DMS53 (cell line): ENCODE measurements around the gene SPATA31C1.
A peak's percentile ranks its signal among the peaks of the same experiment; 100 is the strongest.
"Not testable (repeated sequence)": the region's sequence is repeated elsewhere in the genome, so short reads cannot be mapped to it uniquely, and the experiment has no call there.

Experiments used
- DNase-seq: peaks from one replicate; lab custom pipeline; 2025; lab: John Stamatoyannopoulos, UW

SPATA31C1 gene

DNA sequence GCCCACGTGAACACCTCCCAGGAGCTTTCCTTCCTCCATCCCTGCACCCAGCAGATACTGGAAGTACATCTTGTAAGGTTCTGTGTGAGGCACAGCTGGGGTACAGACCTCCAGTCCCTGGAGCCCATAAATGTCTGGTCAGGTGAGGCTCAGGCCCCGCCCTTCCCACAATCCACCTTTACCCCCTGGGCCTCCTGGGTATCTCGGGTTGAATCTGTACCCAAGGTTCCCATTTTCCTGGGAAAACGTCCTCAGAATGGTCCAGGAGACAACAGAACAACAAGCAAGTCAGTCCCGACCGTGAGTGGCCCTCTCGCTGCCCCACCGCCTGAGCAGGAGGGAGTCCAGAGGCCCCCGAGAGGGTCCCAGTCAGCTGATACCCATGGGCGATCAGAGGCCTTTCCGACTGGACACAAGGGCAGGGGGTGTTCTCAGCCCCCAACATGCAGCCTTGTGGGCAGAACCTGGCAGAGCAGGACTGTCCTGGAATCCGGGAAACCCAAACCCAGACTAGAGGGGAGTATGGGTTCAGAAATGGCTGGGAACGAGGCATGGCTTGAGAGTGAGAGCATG is 30.7 kb upstream of the SPATA31C1 start:
- DNase-seq, result no peak

DNA sequence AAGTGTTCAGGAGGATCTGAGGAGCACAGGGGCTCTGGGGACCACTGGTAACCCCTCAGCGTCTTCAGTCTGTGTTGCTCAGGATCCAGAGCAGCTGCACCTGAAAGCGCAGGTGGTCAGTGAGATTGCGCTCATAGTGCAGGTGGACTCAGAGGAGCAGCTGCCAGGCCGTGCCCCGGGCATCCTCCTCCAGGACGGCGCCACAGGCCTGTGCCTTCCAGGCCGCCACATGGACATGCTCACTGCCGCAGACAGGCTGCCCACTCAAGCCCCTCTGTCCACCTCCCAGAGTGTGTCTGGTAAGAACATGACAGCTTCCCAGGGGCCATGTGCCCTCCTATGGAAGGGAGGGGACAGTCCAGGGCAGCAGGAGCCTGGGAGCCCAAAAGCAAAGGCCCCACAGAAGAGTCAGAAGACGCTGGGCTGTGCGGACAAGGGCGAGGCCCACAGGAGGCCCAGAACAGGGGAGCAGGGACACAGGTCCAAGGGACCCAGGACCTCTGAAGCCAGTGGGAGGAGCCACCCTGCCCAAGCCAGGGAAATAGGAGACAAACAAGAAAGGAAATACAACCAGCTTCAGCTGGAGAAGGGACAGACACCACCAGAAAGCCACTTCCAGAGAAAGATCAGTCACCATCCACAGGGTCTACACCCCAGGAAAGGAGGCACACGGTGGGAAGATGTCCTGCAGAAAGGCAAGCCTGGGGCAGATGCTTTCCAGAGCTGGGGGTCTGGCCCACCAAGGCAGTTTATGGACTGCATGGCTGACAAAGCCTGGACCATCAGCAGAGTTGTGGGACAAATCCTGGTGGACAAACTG is 29.9 kb upstream of the SPATA31C1 start:
- no peak for DNase-seq

DNA sequence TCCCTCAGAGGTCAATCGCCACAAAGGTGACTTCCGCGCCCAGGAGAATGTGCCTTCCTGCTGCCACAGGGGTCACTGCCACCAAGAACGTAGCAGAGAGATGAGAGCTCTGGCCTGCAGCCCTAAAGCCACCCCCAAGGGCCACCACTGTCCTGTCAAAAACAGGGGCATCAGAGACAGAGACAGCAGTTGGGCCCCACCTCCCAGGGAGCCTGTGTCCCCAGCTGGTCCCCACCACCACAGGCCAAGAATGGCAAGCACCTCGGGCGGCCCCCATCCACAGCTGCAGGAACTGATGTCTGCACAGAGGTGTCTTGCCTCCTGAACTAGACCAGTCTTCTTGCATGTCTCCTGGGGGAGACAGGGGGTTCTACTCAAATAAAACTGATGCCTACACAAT is 29.3 kb upstream of the SPATA31C1 start:
- no peak for DNase-seq

DNA sequence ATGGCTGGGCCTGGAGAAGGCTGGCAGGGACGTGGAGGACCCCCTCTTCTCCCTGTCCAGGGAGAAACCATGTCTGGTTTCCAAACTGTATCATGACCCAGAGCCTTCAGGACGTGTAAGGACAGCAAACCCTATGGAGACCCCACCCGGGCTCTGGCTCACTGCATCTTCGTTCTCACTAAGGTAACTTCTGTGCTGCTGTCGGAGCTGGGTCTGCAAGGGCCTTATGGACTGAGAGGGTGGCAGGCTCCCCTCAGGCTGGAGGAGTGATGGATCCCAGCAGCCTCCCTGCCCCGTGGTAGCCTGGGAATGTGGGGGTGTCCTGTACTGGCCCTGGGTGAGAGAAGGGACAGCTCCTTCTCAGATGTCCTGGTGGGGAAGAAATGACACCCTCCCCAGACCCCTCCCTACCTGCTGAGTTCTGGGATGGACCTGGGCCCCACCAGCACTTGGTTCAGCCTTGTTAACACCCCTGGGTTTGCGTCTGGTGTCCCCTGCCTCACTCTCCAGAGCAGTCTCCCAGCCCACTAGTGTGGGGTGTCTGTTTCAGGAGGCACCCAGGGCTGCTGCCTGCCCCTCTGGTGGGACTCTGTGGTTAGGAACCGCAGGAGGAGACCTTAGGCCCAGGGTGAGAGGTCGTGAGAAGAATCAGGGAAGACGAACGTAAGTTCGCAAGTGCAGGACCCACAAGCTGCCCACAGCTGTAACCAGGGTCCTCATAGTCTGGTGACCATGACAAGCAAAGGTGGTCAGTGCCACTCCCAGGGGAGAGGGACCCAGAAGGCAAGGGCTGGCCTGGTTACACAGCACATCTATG is 28.5 kb upstream of the SPATA31C1 start:
- no peak for DNase-seq

DNA sequence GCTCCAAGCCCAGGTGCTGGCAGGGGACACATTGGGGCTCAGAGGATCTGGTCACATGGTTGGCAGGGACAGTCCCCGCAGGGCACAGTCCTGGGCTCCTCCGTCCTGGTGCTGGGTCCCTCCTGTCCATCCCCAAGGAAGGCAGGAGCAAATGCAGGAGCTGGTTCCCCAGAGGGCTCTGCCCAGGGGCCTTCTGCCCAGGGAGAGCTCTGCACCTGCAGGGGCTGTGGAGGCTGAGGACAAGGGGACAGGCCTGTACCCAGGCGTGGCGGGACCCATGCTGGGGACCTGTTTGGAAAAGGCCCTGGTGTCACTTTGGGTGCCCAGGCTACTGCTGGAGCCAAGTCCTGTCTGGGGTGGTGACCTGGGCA is 27.9 kb upstream of the SPATA31C1 start:
- DNase-seq, result no peak

DNA sequence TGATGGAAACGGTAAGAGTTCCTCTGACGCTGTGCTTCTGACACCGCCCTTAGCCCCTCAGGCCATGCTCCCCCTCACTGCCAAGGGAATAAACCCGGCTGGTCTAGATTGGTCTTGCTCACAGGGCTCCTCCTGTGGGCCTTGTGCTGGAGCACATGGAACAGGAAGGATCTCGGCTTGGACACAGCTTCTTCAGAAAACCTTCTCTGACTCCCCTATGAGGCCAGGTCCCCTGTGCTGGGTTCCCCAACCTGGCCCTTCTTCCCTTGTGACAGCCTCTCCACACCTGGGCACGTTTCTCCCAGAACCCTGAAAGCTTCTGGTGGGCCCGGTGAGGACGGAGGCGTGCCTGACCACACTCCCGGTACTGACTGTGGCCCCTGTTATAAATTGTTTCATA is 26.9 kb upstream of the SPATA31C1 start:
- DNase-seq, result no peak

DNA sequence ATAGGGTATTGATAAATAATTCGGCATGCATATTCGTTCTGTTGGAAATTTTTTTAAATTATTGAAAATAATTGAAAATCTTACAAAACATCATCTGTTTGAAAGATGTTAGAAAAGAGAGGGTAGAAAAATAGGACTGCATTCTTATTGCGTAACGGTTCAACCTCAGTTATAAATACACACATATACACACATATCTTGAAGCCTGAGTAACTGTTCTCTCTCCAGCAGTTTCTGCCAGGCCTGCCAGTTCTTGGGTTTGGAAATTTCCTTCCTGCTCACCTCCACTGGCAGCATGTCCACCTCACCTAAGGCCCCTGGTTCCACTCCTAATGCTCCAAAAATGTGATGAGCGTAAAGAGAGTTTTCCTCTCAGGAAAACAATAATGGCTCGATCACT is 26.0 kb upstream of the SPATA31C1 start:
- no peak for DNase-seq

DNA sequence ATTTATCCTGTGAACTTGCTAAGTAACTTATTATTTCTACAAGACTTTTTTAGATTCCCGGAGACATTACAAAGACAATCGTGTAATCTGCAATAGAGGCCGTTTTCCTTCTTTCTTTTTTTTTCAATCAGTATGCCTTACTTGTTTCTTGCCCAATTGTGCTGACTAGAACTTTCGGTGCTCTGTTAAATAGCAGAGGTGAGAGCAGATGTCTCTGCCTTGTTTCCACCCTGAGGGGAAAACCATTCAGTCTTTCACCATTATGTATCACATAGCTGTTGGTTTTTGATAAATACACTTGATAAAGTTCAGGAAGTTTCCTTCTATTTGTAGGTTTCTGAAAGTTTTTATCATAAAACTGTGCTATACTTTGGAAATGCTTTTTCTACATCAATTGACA is 24.8 kb upstream of the SPATA31C1 start:
- DNase-seq, result no peak

DNA sequence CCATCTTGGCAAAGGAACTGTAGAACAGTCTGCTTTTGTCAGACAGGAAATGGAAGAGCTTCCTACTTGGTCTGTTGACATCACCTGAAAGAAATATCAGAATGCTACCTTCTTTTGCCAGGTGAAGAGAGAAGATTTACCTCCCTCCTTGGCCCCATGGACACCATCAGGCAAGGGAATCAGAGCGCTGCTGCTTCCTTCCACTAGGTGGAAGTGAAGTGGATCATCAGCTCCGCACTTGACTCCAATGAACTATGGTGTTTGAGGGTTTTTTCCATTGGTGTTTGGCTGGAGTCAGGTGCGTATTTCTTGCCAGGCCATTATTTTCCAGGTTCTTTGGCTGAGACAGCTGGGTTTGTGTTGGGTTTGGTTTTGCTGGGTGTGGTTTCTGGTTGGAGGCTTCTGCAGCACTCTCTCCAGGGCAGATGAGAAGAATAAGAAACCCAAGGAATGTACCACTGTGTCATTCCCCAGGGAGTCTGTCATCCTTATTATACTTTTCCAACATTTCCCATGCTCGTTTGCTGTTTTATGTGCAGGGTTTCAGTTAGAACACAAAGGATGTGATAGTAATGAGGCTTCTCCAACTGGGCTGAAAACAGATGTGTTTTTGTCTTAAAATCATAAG is 22.6 kb upstream of the SPATA31C1 start:
- DNase-seq, result no peak

DNA sequence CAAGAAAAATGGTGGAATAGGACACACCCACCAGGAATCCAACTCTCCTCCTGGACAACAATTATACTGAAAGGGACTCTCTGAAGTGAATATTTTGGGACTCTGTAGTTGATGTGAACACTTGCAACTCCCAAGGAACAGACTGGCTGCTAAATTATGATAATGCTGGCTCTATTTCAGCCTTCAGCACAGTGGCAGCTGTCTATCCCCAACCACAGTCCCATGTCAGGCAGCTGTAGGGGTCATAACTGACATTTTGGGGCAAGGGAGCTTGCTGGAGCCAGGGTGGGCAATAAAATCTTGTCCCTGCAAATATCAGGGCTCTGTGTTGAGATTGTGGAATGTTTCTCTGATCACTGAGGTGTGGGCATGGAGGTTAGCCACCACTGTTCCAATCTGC is 20.9 kb upstream of the SPATA31C1 start:
- DNase-seq, result no peak

DNA sequence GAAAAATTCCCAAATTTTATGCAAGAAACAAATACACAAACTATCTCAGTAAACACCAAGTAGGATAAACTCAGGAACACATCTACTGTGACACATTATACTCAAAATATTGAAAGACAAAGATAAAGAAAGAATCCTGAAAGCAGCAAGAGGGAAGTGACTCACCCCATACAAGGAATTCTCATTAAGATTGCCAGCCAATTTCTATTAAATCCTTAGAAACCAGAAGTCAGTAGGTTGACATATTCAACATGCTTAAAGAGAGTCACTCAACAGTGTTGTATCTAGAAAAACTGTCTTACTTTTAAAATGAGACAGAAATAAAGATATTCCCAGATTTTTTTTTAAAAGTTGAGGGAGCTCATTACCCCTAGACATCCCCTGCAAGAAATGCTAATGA is 19.6 kb upstream of the SPATA31C1 start:
- no peak for DNase-seq

DNA sequence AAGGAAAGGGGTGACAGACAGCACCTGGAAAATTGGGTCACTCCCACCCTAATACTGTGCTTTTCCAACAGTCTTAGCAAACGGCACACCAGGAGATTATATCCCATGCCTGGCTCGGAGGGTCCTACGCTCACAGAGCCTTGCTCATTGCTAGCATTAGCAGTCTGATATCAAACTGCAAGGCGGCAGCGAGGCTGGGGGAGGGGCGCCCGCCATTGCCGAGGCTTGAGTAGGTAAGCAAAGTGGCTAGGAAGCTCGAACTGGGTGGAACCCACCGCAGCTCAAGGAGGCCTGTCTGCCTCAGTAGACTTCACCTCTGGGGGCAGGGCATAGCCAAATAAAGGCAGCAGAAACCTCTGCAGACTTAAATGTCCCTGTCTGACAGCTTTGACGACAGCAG is 15.4 kb upstream of the SPATA31C1 start:
- not testable (repeated sequence) for DNase-seq

DNA sequence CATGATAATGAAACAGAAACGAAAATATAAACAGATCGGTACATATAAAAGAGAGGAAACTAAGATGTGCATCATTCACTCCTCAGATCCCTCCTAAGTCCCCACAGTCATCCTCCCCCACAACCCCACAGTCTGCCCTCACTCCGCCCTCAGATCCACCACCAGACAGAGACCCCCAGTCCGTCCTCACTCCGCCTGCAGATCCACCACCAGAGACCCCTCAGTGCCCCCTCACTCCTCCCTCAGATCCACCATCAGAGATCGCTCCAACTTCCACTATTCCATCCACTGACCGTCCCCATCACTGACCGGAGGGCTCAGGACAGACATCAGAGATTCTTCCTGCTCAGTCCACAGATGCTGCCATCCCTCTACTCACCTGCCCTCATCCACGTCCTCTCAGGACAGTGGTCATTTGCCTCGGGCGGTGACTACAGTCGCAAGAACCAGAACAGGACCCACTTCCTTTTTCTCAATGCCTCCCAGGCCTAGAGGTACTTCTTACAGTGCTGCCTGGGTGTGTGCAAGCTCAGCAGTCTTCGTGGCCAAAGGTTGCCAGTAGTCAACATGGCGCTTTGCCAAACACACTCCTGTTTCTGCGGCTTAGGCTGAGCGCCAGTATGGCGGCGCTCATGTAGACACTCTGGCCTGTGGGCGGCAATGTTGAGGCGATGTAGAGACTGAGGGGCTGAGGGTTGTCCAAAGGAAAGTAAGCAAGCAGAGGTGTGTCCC is 8.3 kb upstream of the SPATA31C1 start:
- DNase-seq, result peak; percentile 48

DNA sequence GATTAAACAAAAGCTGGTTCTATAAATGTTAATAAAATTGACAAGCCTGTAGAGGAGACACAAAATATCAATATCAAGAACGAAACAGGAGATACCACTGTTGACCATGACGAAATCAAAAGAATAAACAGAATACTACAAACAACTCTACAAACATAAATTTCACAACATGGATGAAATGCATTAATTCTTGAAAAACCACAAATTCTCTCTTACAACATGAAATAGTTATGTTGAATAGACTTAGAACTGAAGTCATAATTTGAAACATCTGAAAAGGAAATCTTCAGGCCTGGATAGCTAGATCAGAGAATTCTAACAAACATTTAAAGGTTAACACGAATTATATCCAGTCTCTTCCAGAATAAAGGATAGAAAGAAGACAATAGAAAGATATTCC is 6.9 kb upstream of the SPATA31C1 start:
- no peak for DNase-seq

DNA sequence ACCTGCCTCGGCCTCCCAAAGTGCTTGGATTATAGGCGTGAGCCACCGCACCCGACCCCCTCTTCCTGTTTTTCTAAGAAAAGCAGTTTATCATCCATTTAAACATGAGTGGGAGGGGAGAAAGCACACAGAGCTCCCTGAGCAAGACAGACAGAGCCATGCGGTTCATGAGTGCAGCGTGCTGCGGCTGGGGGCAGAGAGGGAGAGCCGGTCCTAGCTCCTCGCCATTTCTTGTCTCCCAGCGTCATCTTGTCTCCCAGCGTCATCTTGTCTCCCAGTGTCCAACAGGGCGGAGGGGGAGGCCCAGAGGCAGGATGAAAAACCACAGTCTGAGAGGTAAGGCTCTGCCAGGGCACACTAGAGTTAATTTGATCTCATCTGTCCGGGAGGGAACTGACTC is 1.3 kb downstream of the SPATA31C1 start:
- not testable (repeated sequence) for DNase-seq

DNA sequence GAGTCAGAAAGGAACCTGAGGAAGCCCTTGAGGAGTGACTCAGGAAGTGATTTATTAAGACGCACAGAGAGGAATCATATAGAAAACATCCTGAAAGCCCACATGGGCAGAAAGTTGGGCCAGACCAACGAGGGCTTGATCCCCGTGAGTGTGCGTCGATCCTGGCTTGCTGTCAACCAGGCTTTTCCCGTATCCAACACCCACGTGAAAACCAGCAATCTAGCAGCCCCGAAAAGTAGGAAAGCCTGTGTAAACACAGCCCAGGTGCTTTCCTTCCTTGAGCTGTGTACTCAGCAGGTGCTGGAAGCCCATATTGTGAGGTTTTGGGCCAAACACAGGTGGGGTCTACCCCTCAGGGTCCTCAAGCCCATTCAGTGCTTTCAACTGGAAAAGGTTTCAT is 3.8 kb downstream of the SPATA31C1 start:
- DNase-seq, result not testable (repeated sequence)

DNA sequence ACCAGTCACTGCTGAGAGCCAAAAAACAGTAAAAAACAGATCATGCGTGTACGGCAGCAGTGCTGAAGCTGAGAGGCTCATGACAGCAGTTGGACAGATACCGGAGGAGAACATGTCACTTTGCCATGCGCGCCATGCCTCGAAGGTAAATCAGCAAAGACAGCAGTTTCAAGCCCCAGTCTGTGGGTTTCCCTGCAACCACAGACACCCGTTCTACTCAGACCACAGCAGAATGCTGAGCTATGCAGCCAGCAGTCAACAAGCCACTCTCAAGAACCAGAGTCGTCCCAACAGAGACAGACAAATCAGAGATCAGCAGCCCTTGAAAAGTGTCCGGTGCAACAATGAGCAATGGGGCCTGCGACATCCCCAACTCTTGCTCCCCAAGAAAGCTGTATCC is 5.2 kb downstream of the SPATA31C1 start:
- not testable (repeated sequence) for DNase-seq

DNA sequence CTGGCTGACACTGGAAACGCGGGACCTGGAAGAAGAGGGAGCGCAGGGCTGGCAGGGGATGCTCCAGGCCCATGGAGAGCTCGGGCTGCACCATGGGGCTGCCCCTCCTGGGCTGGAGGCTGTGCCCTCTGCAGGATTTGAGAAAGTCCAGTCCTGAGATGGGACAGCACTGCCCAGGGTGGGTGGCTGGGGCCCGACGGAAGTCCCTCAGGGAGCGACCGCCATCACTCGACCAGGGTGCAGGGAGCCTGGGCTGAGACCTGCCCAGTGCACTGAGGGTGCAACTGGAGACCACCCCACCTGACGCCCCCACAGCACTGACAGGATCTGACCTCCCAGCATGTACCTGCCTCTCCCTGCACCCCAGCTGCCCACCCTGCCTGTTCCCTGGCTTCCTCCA is 7.1 kb downstream of the SPATA31C1 start:
- DNase-seq, result not testable (repeated sequence)

DNA sequence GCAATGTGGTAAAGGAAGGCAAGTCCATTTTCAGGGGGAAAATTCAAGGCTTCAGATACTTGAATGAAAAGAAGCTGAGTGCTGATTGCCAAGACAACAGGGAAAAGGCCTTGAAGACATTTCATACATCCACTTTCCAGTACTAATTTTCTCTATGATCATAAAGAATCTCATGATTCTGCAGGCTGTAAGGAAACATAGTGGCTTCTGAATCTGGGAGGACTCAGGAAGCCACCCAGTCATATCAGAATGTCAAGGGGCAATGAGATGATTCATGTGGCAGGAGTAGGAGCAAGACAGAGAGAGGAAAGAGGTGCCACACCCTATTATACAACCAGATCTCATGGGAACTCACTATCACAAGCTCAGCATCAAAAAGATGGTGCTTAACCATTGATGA is 11.4 kb downstream of the SPATA31C1 start:
- not testable (repeated sequence) for DNase-seq

DNA sequence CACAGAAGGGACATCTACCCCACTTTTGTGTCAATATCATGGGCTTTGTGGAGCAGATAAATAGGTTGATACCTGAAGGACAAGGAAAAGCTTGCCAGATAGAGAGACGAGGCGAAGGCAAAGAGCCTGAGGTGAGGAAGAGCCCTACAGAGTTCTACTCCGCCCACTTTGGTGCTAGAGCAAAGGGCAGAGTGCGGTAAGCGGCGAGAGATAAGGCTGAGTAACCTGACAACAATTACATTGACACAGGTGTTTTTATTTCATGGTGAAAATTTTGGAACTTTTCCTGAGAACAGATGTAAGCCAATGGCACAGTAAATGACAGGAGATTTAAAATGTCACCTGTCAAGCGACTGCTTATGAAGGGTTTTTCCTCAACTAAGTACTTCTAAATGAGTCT is 16.7 kb downstream of the SPATA31C1 start:
- DNase-seq, result not testable (repeated sequence)

DNA sequence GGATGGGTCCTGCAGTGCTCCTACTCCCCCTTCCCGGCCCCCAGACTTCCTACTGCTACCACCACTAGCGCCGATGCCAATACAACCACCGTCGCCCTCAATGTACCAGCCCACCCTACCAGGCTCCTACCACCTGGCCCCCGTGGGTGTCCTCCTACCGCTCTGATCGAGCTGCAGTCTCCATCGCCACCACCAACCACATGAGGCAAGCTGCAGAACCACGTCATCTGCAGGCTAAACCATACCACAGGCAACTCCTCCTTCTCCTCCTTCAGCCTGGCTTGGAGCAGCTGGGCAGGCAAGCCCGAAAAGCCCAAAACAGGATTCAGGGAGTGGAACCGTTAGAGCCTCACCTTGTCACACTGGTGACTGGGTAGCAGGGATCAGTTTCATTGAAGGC is 19.6 kb downstream of the SPATA31C1 start:
- not testable (repeated sequence) for DNase-seq

DNA sequence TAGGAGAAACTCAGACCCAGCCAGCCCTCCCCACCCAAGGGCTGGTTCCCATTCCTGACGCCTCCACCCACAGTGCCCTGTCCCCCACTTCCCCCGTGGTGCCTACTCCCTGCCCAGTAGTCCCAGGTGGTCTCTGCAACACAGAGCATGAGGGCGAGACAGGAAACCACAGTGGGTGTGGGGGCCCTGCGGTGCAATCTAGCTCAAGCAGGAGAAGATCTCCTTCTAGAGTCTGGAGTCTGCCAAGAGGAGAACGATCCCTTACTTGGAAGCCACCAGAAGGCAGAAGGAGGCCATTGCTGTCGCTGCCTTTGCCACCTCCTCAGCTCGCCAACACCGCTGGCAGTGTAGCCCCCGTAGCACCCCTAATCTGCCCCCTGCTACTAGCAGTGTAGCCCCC is 20.2 kb downstream of the SPATA31C1 start:
- not testable (repeated sequence) for DNase-seq
